NT2/D1 (cell line): ENCODE results near the gene KPNA2.

Experiments used
- SUZ12 ChIP-seq: IDR thresholded peaks from 2 replicates; pipeline ENCODE4 v1.6.1; 2011; ENCODE audit not compliant: insufficient read length, insufficient read depth; ENCODE audit errors: extremely low read depth
- YY1 ChIP-seq: IDR thresholded peaks from 2 replicates; pipeline ENCODE4 v1.6.1; 2011; ENCODE audit not compliant: insufficient read length, insufficient read depth
- ZNF274 ChIP-seq: IDR thresholded peaks from 2 replicates; pipeline ENCODE4 v1.6.1; 2011; ENCODE audit warnings: mild to moderate bottlenecking, low read depth, low read length

DNA sequence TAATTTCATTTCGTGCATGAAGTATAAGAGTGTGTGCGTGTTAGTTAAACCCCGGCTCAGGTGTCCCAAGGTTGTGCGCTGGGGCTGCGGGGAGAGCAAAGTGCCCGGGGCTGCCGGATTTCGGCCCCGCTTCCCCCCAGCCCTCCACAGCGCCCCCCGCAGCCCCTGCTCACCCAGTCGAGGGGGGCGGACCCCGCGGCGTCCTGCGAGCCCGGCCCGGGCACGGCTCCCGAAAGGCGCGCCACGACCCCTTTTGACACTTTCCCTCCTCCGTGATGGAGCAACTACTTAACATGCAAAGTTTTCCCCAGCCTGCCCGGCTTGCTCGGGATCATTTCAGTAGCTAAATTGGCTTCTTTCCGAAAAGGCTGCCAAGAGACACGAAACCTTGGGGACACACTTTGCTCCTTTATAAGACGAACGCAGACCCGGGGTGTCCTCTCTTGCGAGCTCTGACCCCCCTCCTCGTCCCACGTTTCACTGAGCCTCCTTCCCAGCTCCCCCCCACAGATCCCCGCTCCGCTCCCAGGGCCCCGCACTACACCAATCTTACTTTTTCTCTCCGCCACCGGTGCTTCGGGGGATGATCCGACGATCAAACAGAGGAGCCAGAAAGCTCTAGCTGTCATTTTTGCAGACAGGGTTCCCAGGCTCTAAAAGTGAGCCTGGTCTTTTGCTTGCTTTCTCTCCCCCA, 39.8 kb upstream of the KPNA2 start:
- no peak for TF ChIP-seq ZNF274
- no peak for TF ChIP-seq SUZ12
- no peak for TF ChIP-seq YY1
